Fibroblast of skin of scalp (primary cell): ENCODE results near the gene DCHS1.

Experiments
- DNase-seq: peaks from one replicate; pipeline ENCODE4 v3.0.0-alpha.2; 2013

DCHS1 gene

GRCh38 chr11:6627762-6628241 lies 27.8 kb downstream of the DCHS1 start:
- no peak for DNase-seq

DNA sequence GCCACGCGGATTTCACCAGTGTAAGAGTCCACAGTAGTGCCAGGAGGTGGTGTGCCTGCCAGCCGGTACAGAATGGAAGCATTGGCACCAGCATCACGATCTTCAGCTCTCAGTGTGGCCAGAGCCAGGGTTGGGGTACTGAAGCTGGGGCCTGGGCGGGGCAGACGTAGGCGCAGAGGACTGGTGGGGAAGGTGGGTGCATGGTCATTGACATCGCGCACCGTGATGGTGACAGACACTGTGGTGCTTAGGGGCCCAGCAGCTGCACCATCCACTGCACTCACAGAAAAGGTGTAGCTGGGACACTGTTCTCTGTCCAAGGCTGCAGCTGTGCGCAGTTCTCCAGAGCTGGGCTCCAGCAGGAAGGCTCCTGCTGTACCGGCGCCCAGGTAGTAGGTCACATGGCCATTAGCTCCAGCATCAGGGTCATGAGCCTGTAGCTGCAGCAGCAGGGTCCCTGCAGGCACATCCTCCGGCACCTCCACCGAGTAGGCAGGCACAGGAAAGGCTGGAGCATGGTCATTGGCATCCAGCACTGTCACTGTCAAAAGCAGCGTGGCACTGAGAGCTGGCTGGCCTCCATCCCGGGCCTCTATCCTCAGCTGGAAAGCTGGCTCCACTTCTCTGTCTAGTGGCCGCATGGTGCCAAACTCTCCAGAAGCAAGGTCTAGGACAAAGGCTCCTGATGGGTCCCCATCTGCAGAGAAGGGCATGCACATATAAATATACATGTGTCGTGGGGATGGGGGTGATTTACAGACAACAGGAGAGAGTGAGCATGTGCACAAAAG lies 28.4 kb downstream of the DCHS1 start:
- no peak for DNase-seq

DNA sequence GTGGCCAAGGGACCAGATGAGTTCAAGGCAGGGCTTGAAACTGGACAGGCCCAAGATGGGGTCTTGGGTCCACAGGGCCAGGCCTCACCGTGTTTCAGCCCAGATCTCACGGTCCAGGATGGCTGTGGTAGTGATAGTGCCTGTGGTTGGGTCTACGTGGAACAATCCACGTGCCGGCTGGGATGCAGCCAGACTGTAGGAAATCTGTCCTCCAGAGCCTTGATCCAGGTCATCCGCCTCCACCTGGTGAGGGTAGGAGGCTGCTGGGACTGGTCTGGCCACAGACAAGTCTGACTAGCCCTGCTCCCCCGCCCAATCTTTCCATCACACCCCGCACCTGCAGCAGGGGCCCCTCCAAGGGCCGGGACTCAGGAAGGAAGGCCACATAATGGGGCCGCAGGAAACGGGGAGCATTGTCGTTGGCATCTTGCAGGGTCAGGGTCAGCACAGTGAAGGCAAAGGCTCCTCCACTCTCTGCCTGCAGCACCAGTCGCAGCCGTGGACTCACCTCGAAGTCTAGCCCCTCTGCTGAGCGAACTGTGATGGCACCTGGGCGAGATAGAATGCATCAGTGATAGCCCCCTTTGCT lies 29.7 kb downstream of the DCHS1 start:
- DNase-seq = no peak

- no peak for DNase-seq
Measured at GRCh38 chr11:6625156-6625831, 30.3 kb downstream of the DCHS1 start.

- no peak for DNase-seq
Measured at GRCh38 chr11:6623391-6624363, 31.9 kb downstream of the DCHS1 start.

GRCh38 chr11:6622261-6623171 lies 33.1 kb downstream of the DCHS1 start:
- DNase-seq = no peak

DNA sequence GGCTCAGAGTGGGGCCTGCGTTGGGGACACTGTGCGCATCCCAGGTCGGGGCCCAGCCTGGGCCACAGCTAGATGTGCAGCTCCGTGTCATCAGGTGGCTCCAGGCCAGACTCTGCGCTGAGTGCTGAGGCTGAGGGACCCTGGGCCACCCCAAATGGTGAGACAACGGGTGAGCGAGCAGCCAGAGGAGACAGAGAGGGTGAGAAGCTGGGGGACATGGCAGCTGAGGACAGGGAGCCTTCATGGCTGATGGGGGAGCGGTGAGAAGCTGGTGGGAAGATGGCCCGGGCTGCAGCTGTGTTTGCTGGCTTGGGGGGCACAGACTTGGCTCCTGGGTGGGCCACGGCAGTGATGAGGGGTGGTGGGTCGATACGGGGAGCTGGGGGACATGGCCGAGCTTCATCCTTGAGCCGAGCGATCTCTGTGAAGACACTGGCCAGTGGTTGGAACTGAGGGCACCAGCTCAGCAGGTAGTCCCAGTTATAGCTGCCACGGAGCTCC lies 33.8 kb downstream of the DCHS1 start:
- no peak for DNase-seq

- DNase-seq = no peak
Measured at GRCh38 chr11:6620636-6621035, 35.0 kb downstream of the DCHS1 start.

DNA sequence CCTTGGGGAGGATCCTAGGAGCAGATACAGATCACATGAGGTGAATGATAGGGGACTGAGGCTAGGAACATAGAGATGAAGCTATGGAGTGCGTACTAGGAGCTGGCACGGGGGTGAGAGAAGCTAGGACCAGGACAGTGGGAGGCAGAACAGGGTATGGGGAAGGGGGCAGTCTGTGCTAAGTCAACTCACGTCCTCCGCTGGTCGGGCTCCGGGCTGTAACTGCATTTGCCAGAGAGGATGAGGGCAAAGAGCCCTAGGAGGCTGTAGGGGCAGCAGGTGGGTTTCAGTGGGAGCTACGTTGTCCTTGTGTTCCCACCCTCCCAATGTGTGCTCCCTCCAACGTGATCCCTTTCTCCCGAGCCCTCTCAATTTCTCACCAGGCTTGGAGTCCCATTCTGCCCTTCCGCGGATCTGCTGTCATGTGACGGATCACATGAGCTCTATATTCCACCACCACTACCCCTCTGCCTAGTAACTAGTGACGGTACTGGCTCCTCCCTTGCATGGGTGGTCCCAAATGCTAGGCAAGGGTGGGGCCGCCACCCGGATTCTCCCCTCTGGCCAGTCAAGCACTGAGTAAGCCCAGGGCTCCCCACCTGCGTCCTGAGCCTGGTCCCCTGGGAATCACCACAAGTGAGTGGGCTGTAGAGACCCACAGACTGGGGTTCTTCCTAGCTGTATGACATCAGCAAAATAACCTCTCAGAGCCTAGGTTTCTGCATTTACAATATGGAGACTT lies 36.4 kb downstream of the DCHS1 start, which contains the start of gene TPP1:
TPP1 (minus strand) TSS at position 419 of the 742 bp plus-strand sequence; CDS start at position 397, 22 bp downstream.
- DNase-seq = peak; percentile 96

GRCh38 chr11:6618117-6619003 lies 37.2 kb downstream of the DCHS1 start:
- peak; percentile 82 for DNase-seq

DNA sequence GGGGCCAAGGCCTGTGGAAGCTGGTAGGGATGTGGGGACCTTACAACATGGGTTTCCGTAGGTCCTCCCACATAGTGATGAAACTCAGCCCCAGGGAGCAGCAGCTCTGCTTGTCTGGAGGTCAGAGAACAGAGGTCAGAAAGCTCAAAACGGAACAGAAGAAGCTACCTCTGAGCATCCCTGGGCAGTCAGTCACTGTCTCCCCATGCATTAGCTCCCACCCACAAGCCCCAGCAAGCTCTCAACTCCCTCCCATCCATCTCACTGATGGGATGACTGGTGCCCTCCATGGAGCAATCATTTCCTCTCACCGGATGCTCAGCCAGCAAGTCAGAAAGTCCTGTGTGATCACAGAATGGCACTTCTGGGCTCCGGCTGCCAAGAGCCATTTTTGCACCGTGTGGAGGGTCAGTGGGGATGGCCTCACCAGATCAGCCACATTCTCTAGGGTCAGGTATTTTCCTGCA lies 38.3 kb downstream of the DCHS1 start:
- DNase-seq = no peak

DNA sequence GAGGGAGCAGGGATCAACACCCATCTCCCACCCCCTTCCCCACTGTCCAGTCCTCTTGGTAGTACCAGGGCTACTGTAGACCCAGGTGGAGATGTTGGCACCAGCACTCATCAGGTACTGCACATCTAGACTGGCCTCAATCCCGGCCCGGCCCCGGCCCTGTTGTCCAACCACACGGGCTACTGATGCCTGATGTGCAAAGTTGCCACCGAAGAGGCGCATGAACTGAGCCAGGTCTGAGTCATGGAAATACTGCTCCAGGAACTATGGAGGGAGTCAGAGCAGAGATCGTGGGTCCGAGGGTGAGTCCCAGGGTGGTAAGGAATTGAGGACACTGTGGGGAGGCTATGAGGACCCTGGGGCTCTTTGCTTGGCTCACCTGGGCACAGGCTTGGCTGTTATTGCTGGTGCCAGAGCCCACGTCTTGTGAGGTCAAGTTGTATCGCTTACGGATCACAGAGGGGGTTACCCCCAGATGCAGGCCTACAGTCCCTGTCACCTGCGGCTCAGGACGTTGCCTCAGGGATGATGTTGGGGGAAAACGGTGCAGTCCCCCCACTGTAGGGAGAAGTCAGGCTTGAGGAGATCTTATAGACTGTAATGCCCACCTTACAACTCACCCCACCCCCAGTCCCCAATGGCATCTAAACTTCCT lies 38.9 kb downstream of the DCHS1 start:
- no peak for DNase-seq

DNA sequence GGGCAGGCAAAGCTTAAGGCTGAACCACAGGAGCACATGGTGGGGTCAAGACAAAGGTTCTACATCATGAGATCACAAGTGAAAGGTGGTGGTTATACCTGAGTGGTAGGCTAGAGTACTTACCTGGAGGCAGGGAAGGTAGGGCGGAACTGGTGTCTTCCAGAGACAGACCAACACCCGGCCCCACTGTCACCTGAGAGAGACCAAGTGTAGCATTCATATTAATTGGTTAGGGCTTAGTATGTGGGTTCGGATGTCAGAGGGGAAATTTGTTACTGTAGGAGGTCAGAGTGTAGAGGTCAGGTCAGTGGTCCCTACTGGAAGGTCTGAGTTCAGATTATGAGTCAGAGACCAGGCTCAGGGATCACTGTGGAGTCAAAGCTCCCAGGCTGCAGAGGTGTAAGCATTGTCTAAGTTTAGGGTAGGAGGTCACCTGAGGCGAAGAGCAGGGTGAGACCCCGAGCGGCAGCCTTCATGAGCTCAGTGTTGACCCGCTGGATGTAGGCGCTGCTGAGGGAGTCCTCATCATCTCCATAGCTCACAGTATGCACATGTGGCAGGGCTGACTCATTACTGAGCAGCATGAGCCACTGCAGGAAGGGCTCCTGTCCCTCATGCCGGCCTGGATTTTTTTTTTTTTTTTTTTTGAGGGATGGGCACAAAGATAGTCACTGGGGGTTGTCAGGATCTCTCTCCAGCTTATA lies 39.6 kb downstream of the DCHS1 start:
- peak; percentile 31 for DNase-seq

DNA sequence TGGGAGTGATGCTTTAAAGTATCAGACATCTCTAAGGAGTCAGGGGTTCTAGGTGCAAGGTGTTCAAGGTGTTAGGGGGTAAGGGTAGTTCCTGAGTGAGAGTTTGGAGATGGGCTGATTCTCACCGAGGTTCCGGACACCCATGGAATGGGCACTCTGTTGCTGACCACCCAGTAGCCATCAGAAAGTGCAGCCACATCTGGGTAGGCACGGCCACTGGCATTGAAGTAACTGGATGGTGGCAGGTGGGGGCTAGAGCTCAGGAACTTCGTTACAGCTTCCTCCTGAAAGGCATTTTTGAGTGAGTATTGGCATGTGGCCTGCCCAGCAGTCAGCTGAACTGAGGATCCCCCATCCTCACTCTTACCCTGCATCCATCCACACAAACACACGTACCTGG lies 40.6 kb downstream of the DCHS1 start:
- no peak for DNase-seq

GRCh38 chr11:6614446-6614845 lies 41.2 kb downstream of the DCHS1 start:
- DNase-seq = no peak

GRCh38 chr11:6613496-6613895 lies 42.1 kb downstream of the DCHS1 start:
- DNase-seq = no peak

- DNase-seq = peak; percentile 98
Measured at GRCh38 chr11:6612213-6613041, 43.2 kb downstream of the DCHS1 start, which contains the start of gene TAF10. Gene TAF10, minus strand, starts transcription at chr11:6612216. Its CDS starts 27 bp downstream, at chr11:6612189.
